ENCODE results near the gene ACTL9. TPM values are rescaled to one million over a fixed set of nuclear protein-coding genes. Genes with fewer than 3 reads are reported as not detected.
"Not testable (repeated sequence)": the region's sequence is repeated elsewhere in the genome, so short reads cannot be mapped to it uniquely, and the experiment has no call there.

Gene ACTL9
- total and polyA plus RNA-seq, 2 donors (not counting 1 experiment from before 2014, with no cell fraction given): not detected

DNA sequence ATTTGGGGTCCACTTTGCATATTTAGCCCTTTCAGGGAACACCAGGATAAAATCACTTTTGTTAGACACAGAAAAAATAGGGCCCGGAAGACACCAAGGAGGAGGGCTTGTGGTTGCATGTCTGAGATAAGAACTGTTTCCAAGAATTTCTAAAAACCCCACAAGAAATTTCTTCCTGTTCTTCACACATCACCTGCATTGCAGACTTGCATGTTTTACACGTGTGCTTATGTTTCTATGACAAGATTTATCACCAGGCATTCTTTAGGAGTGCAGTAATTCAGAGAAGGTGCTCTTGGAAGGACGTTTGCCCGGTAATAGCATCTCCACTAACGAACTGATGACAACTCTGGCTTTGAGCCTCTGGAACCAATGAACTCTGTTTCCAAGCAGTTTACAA, 7.1 kb upstream of the ACTL9 start:
- Histone ChIP-seq H3K9me3 (ENCODE audit: control extremely low read depth in 1 of 3, control insufficient read depth in 2 of 3, insufficient read depth in 1 of 3, low read length in 2 of 3) (no peaks in the 10 kb centered on the region), H3K9ac (ENCODE audit: low read length) (no peak overlapping the region), H3K4me2 (replicated peaks; ENCODE audit: low read depth, low read length, poor library complexity, severe bottlenecking) (no peak overlapping the region), H3K27me3 (replicated peaks in 1 of 4; ENCODE audit: control extremely low read depth in 1 of 4, control insufficient read depth in 3 of 4, insufficient read depth in 4 of 4, low read length in 3 of 4) (peaks cover 0 to 11% (median 1%) of the 10 kb centered on the region in 4 experiments), H3K4me3 (ENCODE audit: control extremely low read depth in 1 of 5, extremely low read depth in 1 of 5, insufficient read depth in 1 of 5, low read depth in 2 of 5, low read length in 4 of 5) (no peak overlapping the region), H3K36me3 (replicated peaks in 1 of 2; ENCODE audit: control extremely low read depth in 1 of 2, control insufficient read depth in 1 of 2, extremely low read depth in 1 of 2, insufficient read depth in 2 of 2, low read length in 1 of 2) (no peaks in the 10 kb centered on the region), H2AFZ (ENCODE audit: insufficient read depth, low read depth, low read length, poor library complexity, severe bottlenecking) (no peak overlapping the region), H3K4me1 (ENCODE audit: control insufficient read depth in 2 of 2, insufficient read depth in 2 of 2, low read length in 2 of 2) (peaks cover 0 to 5% of the 10 kb centered on the region in 2 donors), H3K27ac (ENCODE audit: low read length in 2 of 2) (no peak overlapping the region), H3K79me2 (ENCODE audit: control insufficient read depth, insufficient read depth, low read length) (no peaks in the 10 kb centered on the region), H4K20me1 (ENCODE audit: control insufficient read depth, insufficient read depth, low read length, poor library complexity, severe bottlenecking) (no peaks in the 10 kb centered on the region)
- no peaks in the 10 kb centered on the region for H3K9me3 Mint-ChIP-seq (ENCODE audit: insufficient read depth)
- 0% methylated on average over 4 of the region's 5 CpGs for WGBS (ENCODE audit: insufficient coverage)
- no peak for DNase-seq
- intact Hi-C loops (cut with micrococcal nuclease): no loop called here
- TF ChIP-seq EZH2 (IDR thresholded peaks at IDR 0.05; ENCODE audit: borderline replicate concordance, insufficient read depth, low read depth, low read length, poor library complexity, severe bottlenecking): no peak
- TF ChIP-seq, protein P1, sequence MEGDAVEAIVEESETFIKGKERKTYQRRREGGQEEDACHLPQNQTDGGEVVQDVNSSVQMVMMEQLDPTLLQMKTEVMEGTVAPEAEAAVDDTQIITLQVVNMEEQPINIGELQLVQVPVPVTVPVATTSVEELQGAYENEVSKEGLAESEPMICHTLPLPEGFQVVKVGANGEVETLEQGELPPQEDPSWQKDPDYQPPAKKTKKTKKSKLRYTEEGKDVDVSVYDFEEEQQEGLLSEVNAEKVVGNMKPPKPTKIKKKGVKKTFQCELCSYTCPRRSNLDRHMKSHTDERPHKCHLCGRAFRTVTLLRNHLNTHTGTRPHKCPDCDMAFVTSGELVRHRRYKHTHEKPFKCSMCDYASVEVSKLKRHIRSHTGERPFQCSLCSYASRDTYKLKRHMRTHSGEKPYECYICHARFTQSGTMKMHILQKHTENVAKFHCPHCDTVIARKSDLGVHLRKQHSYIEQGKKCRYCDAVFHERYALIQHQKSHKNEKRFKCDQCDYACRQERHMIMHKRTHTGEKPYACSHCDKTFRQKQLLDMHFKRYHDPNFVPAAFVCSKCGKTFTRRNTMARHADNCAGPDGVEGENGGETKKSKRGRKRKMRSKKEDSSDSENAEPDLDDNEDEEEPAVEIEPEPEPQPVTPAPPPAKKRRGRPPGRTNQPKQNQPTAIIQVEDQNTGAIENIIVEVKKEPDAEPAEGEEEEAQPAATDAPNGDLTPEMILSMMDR (IDR thresholded peaks at IDR 0.05): no peak
- ChIA-PET CTCF (no interaction called here), POLR2A (no interaction called here)
- ATAC-seq (ENCODE audit: low read depth): no peak
- peaks cover 25% of the 10 kb centered on the region for H3K27me3 Mint-ChIP-seq
- H3K4me1 Mint-ChIP-seq: peaks cover 4% of the 10 kb centered on the region
- H3K27ac Mint-ChIP-seq: no peak overlapping the region
- no peak overlapping the region for H3K4me3 Mint-ChIP-seq

DNA sequence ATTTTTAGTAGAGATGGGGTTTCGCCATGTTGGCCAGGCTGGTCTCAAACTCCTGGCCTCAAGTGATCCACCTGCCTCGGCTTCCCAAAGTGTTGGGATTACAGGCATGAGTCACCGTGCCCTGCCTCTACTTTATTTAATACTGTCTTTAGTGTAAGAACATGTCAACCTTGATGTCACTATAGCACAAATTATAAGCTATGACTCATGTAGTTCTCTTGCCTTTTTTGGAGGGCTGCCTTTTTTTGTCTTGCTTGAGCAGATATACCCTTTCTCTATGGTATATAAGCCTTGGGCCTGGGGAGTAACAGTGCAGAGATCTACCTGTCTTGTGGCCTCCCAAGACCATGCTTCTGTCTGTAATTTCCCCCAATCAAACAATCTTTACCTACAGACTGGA, 6.7 kb upstream of the ACTL9 start:
- not testable (repeated sequence) for H3K27ac Mint-ChIP-seq

More for the DNA sequence above, 6.7 kb upstream of the ACTL9 start:
- H3K4me1 Mint-ChIP-seq; H4K20me1 ChIP-seq (ENCODE audit: control insufficient read depth, insufficient read depth, low read length, poor library complexity, severe bottlenecking); H3K36me3 ChIP-seq (replicated peaks in 1 of 2; ENCODE audit: control extremely low read depth in 1 of 2, control insufficient read depth in 1 of 2, extremely low read depth in 1 of 2, insufficient read depth in 2 of 2, low read length in 1 of 2); POLR2A ChIA-PET; H3K27ac ChIP-seq (ENCODE audit: low read length in 2 of 2); H3K4me3 Mint-ChIP-seq; H3K9me3 ChIP-seq (ENCODE audit: control extremely low read depth in 1 of 3, control insufficient read depth in 2 of 3, insufficient read depth in 1 of 3, low read length in 2 of 3); H3K4me2 ChIP-seq (replicated peaks; ENCODE audit: low read depth, low read length, poor library complexity, severe bottlenecking); H2AFZ ChIP-seq (ENCODE audit: insufficient read depth, low read depth, low read length, poor library complexity, severe bottlenecking); CTCF ChIA-PET; H3K9me3 Mint-ChIP-seq (ENCODE audit: insufficient read depth); ATAC-seq (ENCODE audit: low read depth); DNase-seq; H3K9ac ChIP-seq (ENCODE audit: low read length); intact Hi-C loops (cut with micrococcal nuclease); H3K4me3 ChIP-seq (ENCODE audit: control extremely low read depth in 1 of 5, extremely low read depth in 1 of 5, insufficient read depth in 1 of 5, low read depth in 2 of 5, low read length in 4 of 5); H3K79me2 ChIP-seq (ENCODE audit: control insufficient read depth, insufficient read depth, low read length); H3K4me1 ChIP-seq (ENCODE audit: control insufficient read depth in 2 of 2, insufficient read depth in 2 of 2, low read length in 2 of 2): not testable (repeated sequence)
- H3K27me3 ChIP-seq (replicated peaks in 1 of 4; ENCODE audit: control extremely low read depth in 1 of 4, control insufficient read depth in 3 of 4, insufficient read depth in 4 of 4, low read length in 3 of 4): peaks cover 0 to 11% (median 1%) of the 10 kb centered on the region in 4 experiments
- no CpG with 5 or more reads among the region's 3 CpGs for WGBS (ENCODE audit: insufficient coverage)
- peaks cover 27% of the 10 kb centered on the region for H3K27me3 Mint-ChIP-seq

All from B cell (primary cell).